ENCODE measurements around the gene SLC10A7.

GRCh38 chr4:146257511-146257910, 264.2 kb downstream of the SLC10A7 start:
- TF ChIP-seq CTCF (IDR thresholded peaks at IDR 0.05), result no peak
- TF ChIP-seq POLR2A (IDR thresholded peaks at IDR 0.05), result no peak

All from adrenal gland (tissue), 5 donors.